ENCODE results near the gene PFKFB3. TPM values are rescaled to one million over a fixed set of nuclear protein-coding genes. Genes with fewer than 3 reads are reported as not detected.

The PFKFB3 gene
- total RNA-seq, 1 experiment from 2014 or later: 43.6 TPM

- no peaks in the 10 kb centered on the region for H3K36me3 ChIP-seq (ENCODE audit: insufficient read depth, low read length)
- no peak for DNase-seq
- H3K4me3 ChIP-seq (ENCODE audit: low read length): no peak overlapping the region
- H3K9me3 ChIP-seq (ENCODE audit: low read length): no peaks in the 10 kb centered on the region
- H3K27ac ChIP-seq (ENCODE audit: low read length): no peak overlapping the region
- H3K9me2 ChIP-seq (replicated peaks; ENCODE audit: insufficient read depth, low read length): no peaks in the 10 kb centered on the region
- no peak overlapping the region for H2AFZ ChIP-seq (ENCODE audit: low read length)
- no peak overlapping the region for H3K4me2 ChIP-seq (ENCODE audit: low read depth, low read length, poor library complexity, severe bottlenecking)
- no peak overlapping the region for H3K9ac ChIP-seq (ENCODE audit: low read length)
- no peaks in the 10 kb centered on the region for H4K20me1 ChIP-seq (ENCODE audit: insufficient read depth, low read depth, low read length)
- H3K27me3 ChIP-seq (ENCODE audit: low read length): no peaks in the 10 kb centered on the region
- no peaks in the 10 kb centered on the region for H3K4me1 ChIP-seq (ENCODE audit: low read length)
- H3K79me2 ChIP-seq (ENCODE audit: low read length): no peaks in the 10 kb centered on the region
These were observed 52.9 kb downstream of the PFKFB3 start for GRCh38 chr10:6255548-6256061.

DNA sequence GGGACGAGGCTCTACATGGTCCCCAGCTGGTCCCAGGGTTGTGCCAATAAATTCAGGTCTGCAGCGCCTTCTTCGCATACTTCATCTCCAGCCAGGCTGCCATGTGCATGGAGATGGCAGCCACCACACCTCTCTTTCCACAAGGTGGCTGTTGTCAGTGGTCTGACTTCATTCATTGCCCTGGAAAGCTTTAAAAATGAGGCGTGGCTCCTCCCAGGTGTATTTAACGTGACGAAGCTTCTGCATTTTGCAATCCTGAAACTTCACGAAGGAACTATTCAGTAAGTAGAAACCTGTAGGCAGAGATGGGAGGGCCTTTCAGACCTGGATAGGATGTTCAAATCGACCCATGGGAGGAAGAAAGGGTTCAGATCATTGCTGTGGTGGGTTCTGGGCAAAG, 53.7 kb downstream of the PFKFB3 start:
- Histone ChIP-seq H3K27ac (ENCODE audit: low read length) (no peak overlapping the region), H2AFZ (ENCODE audit: low read length) (no peak overlapping the region), H3K9ac (ENCODE audit: low read length) (no peak overlapping the region), H3K4me3 (ENCODE audit: low read length) (no peak overlapping the region), H3K27me3 (ENCODE audit: low read length) (no peaks in the 10 kb centered on the region), H3K9me2 (replicated peaks; ENCODE audit: insufficient read depth, low read length) (no peaks in the 10 kb centered on the region), H3K9me3 (ENCODE audit: low read length) (no peaks in the 10 kb centered on the region), H4K20me1 (ENCODE audit: insufficient read depth, low read depth, low read length) (no peaks in the 10 kb centered on the region), H3K4me2 (ENCODE audit: low read depth, low read length, poor library complexity, severe bottlenecking) (no peak overlapping the region), H3K79me2 (ENCODE audit: low read length) (no peaks in the 10 kb centered on the region), H3K36me3 (ENCODE audit: insufficient read depth, low read length) (no peaks in the 10 kb centered on the region), H3K4me1 (ENCODE audit: low read length) (no peaks in the 10 kb centered on the region)
- no peak for DNase-seq

- H3K79me2 ChIP-seq (ENCODE audit: low read length): no peaks in the 10 kb centered on the region
- no peaks in the 10 kb centered on the region for H3K27me3 ChIP-seq (ENCODE audit: low read length)
- H3K9ac ChIP-seq (ENCODE audit: low read length): no peak overlapping the region
- H3K9me2 ChIP-seq (replicated peaks; ENCODE audit: insufficient read depth, low read length): no peaks in the 10 kb centered on the region
- H3K4me3 ChIP-seq (ENCODE audit: low read length): no peak overlapping the region
- H3K4me1 ChIP-seq (ENCODE audit: low read length): no peaks in the 10 kb centered on the region
- H3K4me2 ChIP-seq (ENCODE audit: low read depth, low read length, poor library complexity, severe bottlenecking): no peak overlapping the region
- no peaks in the 10 kb centered on the region for H4K20me1 ChIP-seq (ENCODE audit: insufficient read depth, low read depth, low read length)
- H3K36me3 ChIP-seq (ENCODE audit: insufficient read depth, low read length): no peaks in the 10 kb centered on the region
- DNase-seq: no peak
- H3K27ac ChIP-seq (ENCODE audit: low read length): no peak overlapping the region
- no peaks in the 10 kb centered on the region for H3K9me3 ChIP-seq (ENCODE audit: low read length)
- H2AFZ ChIP-seq (ENCODE audit: low read length): no peak overlapping the region
These were observed 56.4 kb downstream of the PFKFB3 start for GRCh38 chr10:6259153-6259552.

GRCh38 chr10:6260843-6261242, 58.1 kb downstream of the PFKFB3 start:
- Histone ChIP-seq H3K9me3 (ENCODE audit: low read length) (no peaks in the 10 kb centered on the region), H2AFZ (ENCODE audit: low read length) (no peak overlapping the region), H3K27ac (ENCODE audit: low read length) (no peak overlapping the region), H3K4me1 (ENCODE audit: low read length) (no peaks in the 10 kb centered on the region), H3K79me2 (ENCODE audit: low read length) (no peaks in the 10 kb centered on the region), H4K20me1 (ENCODE audit: insufficient read depth, low read depth, low read length) (no peaks in the 10 kb centered on the region), H3K27me3 (ENCODE audit: low read length) (no peaks in the 10 kb centered on the region), H3K36me3 (ENCODE audit: insufficient read depth, low read length) (no peaks in the 10 kb centered on the region), H3K9me2 (replicated peaks; ENCODE audit: insufficient read depth, low read length) (no peaks in the 10 kb centered on the region), H3K9ac (ENCODE audit: low read length) (no peak overlapping the region), H3K4me2 (ENCODE audit: low read depth, low read length, poor library complexity, severe bottlenecking) (no peak overlapping the region), H3K4me3 (ENCODE audit: low read length) (no peak overlapping the region)
- DNase-seq: no peak

GRCh38 chr10:6267941-6268340, 65.2 kb downstream of the PFKFB3 start:
- no peak overlapping the region for H3K9ac ChIP-seq (ENCODE audit: low read length)
- DNase-seq: no peak

GRCh38 chr10:6269432-6269831, 66.7 kb downstream of the PFKFB3 start:
- Histone ChIP-seq H3K36me3 (ENCODE audit: insufficient read depth, low read length) (no peaks in the 10 kb centered on the region), H4K20me1 (ENCODE audit: insufficient read depth, low read depth, low read length) (no peaks in the 10 kb centered on the region), H3K9ac (ENCODE audit: low read length) (no peak overlapping the region), H2AFZ (ENCODE audit: low read length) (no peak overlapping the region), H3K9me3 (ENCODE audit: low read length) (no peaks in the 10 kb centered on the region), H3K27me3 (ENCODE audit: low read length) (no peaks in the 10 kb centered on the region), H3K9me2 (replicated peaks; ENCODE audit: insufficient read depth, low read length) (no peaks in the 10 kb centered on the region), H3K27ac (ENCODE audit: low read length) (no peak overlapping the region), H3K4me2 (ENCODE audit: low read depth, low read length, poor library complexity, severe bottlenecking) (no peak overlapping the region), H3K4me3 (ENCODE audit: low read length) (no peak overlapping the region), H3K79me2 (ENCODE audit: low read length) (no peaks in the 10 kb centered on the region), H3K4me1 (ENCODE audit: low read length) (no peaks in the 10 kb centered on the region)
- no peak for DNase-seq

More at GRCh38 chr10:6267941-6268340, 65.2 kb downstream of the PFKFB3 start:
- no peak overlapping the region for H2AFZ ChIP-seq (ENCODE audit: low read length)
- H3K27ac ChIP-seq (ENCODE audit: low read length): no peak overlapping the region
- no peaks in the 10 kb centered on the region for H3K27me3 ChIP-seq (ENCODE audit: low read length)
- no peak overlapping the region for H3K4me2 ChIP-seq (ENCODE audit: low read depth, low read length, poor library complexity, severe bottlenecking)
- H3K4me3 ChIP-seq (ENCODE audit: low read length): no peak overlapping the region
- H4K20me1 ChIP-seq (ENCODE audit: insufficient read depth, low read depth, low read length): no peaks in the 10 kb centered on the region
- H3K9me3 ChIP-seq (ENCODE audit: low read length): no peaks in the 10 kb centered on the region
- H3K9me2 ChIP-seq (replicated peaks; ENCODE audit: insufficient read depth, low read length): no peaks in the 10 kb centered on the region
- H3K36me3 ChIP-seq (ENCODE audit: insufficient read depth, low read length): no peaks in the 10 kb centered on the region
- no peaks in the 10 kb centered on the region for H3K79me2 ChIP-seq (ENCODE audit: low read length)
- no peaks in the 10 kb centered on the region for H3K4me1 ChIP-seq (ENCODE audit: low read length)

DNA sequence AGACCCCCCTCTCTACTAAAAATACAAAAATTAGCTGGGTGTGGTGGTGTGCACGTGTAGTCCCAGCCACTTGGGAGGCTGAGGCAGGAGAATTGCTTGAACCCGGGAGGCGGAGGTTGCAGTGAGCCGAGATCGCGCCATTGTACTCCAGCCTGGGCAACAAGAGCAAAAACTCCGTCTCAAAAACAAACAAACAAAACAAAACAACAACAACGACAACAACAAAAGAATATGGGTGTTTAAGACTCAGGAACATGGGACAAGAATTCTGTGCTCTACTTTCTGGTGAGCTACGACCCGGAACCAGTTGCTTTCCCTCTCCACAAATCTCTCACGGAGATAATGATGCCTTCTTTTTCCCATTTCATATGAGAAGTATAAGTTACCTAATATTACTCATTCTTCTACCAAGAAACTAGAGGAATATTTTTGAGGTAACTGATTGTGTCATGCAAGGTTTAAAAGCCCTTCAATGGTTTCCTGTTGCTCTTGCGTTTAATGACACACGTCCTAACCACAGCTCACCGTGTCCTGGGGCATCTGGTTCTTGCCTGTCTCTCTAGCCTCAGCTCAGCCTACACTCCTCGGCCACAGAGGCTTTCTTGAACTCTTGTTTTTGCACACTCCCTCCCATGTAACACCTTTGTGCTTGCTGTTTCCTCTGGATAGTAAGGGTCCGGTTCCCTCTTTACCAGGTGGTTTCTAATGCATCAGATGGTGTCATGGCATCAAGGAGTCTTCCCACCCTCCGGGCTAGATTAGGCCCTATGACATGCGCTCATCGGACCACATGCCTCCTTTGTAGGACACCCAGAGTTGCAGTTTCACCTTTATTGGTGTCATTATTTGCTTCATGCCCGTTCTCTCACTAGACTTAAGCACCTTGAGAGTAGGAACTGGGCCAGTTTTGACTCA, 67.5 kb downstream of the PFKFB3 start:
- DNase-seq: no peak
- H4K20me1 ChIP-seq (ENCODE audit: insufficient read depth, low read depth, low read length): no peaks in the 10 kb centered on the region
- no peaks in the 10 kb centered on the region for H3K9me2 ChIP-seq (replicated peaks; ENCODE audit: insufficient read depth, low read length)
- H3K9ac ChIP-seq (ENCODE audit: low read length): no peak overlapping the region
- no peak overlapping the region for H3K4me3 ChIP-seq (ENCODE audit: low read length)
- no peaks in the 10 kb centered on the region for H3K27me3 ChIP-seq (ENCODE audit: low read length)
- no peak overlapping the region for H3K27ac ChIP-seq (ENCODE audit: low read length)
- no peak overlapping the region for H2AFZ ChIP-seq (ENCODE audit: low read length)
- no peaks in the 10 kb centered on the region for H3K36me3 ChIP-seq (ENCODE audit: insufficient read depth, low read length)
- no peak overlapping the region for H3K4me2 ChIP-seq (ENCODE audit: low read depth, low read length, poor library complexity, severe bottlenecking)
- no peaks in the 10 kb centered on the region for H3K9me3 ChIP-seq (ENCODE audit: low read length)
- no peaks in the 10 kb centered on the region for H3K79me2 ChIP-seq (ENCODE audit: low read length)
- H3K4me1 ChIP-seq (ENCODE audit: low read length): no peaks in the 10 kb centered on the region

- Histone ChIP-seq H3K79me2 (ENCODE audit: low read length) (no peaks in the 10 kb centered on the region), H3K4me2 (ENCODE audit: low read depth, low read length, poor library complexity, severe bottlenecking) (no peak overlapping the region), H3K36me3 (ENCODE audit: insufficient read depth, low read length) (no peaks in the 10 kb centered on the region), H3K27ac (ENCODE audit: low read length) (no peak overlapping the region), H3K4me1 (ENCODE audit: low read length) (no peaks in the 10 kb centered on the region), H3K27me3 (ENCODE audit: low read length) (no peaks in the 10 kb centered on the region), H3K9me2 (replicated peaks; ENCODE audit: insufficient read depth, low read length) (no peaks in the 10 kb centered on the region), H2AFZ (ENCODE audit: low read length) (no peak overlapping the region), H3K9ac (ENCODE audit: low read length) (no peak overlapping the region), H3K4me3 (ENCODE audit: low read length) (no peak overlapping the region), H3K9me3 (ENCODE audit: low read length) (no peaks in the 10 kb centered on the region), H4K20me1 (ENCODE audit: insufficient read depth, low read depth, low read length) (no peaks in the 10 kb centered on the region)
- DNase-seq: no peak
These were observed 68.2 kb downstream of the PFKFB3 start for GRCh38 chr10:6270951-6271350.

Measured in Karpas-422 (cell line).